Measurements from ENCODE around the gene JPT1.
"Not testable (repeated sequence)": the region's sequence is repeated elsewhere in the genome, so short reads cannot be mapped to it uniquely, and the experiment has no call there.

Gene JPT1

DNA sequence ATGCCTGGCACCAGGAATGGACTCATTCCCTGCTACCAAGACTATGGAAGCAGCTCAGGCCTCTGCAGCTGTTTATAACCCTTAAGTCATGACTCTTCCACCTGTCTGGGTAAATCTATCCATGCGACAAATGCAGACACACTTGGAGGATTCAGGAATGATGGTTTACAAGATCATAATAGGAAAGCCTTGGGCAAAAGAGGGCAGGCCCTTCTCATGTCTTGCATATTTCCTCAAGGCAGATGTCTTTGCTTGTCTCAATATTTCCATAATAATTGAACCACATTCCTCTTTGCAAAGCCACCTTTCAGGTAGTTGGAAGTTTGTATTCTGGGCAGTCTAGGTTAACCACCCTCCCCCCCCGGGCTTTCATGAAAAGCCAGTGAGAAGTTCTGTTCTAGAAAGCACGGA is 884 bp upstream of the JPT1 start:
- DNase-seq = no peak

GRCh38 chr17:75153780-75154194 is 525 bp downstream of the JPT1 start:
- peak in 1 of 2 donors; percentile 18 for DNase-seq

GRCh38 chr17:75152922-75153779 is 1.2 kb downstream of the JPT1 start:
- peak; percentile 12 to 26 for DNase-seq

DNA sequence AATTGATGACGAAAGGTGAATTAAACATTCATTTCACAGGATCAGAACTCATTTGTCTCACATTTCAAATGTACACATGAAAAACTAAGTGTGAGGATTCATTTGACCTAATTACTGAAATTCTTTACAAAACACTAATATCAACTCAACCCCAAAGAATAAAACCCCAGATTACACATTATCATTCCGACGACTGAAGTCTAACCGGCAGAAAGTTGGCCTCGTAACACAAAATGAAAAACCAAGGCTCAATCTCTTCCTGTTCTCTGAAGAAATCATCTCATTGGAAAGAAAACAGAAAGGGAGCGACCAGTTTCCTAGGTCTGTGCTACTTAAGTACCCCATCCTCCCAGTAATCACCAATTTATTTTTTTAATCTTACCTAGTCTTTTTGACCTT is 1.8 kb downstream of the JPT1 start:
- DNase-seq = no peak

DNA sequence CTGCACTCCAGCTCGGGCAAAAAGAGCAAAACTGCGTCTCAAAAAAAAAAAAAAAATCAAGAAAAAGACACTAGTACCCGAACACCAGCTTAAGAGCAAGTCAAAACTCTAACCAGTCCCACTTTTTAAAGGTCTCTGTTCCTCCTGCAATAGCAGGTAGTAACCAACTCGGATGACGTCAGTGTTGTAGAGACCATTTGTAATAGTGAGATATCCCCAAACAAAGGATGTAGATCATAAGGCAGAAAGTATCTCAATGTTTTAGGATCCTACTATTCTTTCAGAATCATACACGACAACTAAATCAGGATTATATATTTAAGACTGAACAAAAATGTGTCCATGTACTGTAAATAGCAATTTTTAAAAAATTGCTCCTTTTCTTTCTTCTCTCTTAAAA is 2.4 kb downstream of the JPT1 start:
- DNase-seq = peak in 1 of 2 donors; percentile 17

DNA sequence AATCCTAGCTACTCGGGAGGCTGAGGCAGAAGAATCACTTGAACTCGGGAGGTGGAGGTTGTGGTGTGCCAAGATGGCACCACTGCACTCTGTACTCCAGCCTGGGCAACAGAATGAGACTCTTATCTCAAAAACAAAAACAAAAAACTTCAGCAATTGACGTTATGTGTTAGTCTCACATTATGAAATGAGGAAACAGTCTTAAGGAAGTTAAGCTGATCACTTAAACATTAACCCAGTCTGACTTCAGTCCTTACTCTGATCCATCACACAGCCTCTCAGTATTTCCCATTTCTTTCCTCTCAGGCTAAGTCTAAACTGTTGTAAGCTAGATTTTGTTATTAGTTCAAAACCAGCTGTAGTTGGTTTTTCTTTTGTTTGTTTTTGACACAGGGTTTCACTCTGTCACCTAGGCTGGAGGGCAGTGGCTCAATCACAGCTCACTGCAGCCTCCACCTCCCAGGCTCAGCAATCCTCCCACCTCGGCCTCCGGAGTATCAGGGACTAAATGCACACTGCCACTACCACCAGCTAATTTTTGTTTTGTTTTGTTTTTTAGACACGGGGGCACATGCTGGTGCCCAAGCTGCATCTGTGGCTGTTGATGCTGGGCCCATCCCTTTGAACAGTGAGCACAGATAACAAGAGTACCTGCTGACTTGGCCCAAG is 6.3 kb downstream of the JPT1 start:
- no peak for DNase-seq

DNA sequence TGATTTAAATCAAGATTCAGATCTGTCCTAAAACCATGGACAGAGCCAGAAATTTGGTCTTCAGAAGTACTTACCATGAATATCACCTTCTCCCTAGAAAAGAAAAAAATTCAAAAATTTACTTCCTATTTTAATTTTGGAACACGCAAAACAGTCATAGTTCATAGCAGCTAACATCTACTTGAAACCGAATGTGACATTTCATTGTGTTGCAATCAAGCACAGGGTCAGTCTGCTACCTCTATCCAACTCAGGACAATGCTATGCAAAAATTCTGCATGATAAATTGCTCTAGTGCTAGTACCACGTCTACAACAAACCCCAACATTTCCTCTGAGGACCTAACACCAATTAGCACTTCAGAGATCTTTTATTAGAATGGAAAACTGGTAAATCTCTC is 7.7 kb downstream of the JPT1 start:
- DNase-seq = no peak

- DNase-seq = no peak
Measured at GRCh38 chr17:75144816-75145512, 9.3 kb downstream of the JPT1 start.

GRCh38 chr17:75142236-75142971 is 11.9 kb downstream of the JPT1 start:
- DNase-seq = no peak

- DNase-seq = no peak
Measured at GRCh38 chr17:75138519-75138918, 15.8 kb downstream of the JPT1 start.

DNA sequence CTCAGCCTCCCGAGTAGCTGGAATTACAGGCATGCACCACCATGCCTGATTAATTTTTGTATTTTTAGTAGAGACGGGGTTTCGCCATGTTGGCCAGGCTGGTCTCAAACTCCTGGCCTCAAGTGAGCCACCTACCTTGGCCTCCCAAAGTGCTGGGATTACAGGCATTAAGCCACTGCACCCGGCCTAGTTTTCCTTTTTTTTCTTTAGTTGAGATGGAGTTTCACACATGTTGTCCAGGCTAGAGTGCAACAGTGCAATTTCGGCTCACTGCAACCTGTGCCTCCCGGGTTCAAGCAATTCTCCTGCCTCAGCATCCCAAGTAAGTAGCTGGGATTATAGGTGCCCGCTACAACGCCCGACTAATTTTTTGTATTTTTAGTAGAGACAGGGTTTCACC is 16.6 kb downstream of the JPT1 start:
- DNase-seq = not testable (repeated sequence)

GRCh38 chr17:75135946-75136345 is 18.4 kb downstream of the JPT1 start:
- DNase-seq = no peak

DNA sequence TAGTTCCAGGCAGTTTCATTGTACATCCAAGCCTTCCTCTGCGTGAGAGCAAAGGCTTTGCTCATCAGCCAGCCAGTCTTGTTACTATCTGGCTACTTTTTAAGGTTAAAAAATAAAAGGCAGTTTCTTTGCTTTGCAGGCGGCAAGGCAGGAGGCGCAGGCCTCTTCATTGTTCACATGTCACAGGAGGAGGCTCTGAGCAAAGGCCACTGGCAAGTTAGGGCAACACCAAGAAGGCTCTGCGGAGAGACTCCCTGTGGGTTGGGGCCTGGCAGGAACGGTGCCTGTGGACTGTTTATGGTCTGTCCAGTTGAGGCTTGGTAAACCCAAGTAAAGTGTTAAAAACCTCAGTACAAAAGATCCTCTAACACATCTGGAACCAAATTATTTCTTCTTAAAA is 18.9 kb downstream of the JPT1 start:
- no peak for DNase-seq

DNA sequence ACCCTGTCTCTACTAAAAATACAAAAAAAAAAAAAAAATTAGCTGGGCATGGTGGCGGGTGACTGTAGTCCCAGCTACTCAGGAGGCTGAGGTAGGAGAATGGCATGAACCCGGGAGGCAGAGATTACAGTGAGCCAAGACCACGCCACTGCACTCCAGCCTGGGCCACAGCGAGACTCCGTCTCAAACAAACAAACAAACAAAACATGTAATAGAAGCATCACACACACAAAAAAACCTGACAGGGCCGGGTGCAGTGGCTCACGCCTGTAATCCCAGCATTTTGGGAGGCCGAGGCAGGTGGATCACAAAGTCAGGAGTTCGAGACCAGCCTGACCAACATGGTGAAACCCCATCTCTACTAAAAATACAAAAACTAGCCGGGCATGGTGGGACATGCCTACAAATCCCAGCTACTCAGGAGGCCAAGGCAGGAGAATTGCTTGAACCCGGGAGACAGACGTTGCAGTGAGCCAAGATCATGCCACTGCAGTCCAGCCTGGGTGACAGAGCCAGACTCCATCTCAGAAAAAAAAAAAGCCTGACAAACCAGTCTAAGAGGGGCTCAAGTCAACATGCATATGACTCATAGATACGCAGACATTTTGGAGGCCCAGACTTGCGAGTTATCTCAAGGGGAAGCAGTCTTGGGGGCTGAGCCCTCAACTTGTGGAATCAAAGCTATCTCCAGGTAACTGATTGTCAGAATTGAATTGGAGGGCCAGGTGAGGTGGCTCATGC is 20.5 kb downstream of the JPT1 start:
- DNase-seq = not testable (repeated sequence)

- DNase-seq = no peak
Measured at GRCh38 chr17:75133001-75133400, 21.3 kb downstream of the JPT1 start.

DNA sequence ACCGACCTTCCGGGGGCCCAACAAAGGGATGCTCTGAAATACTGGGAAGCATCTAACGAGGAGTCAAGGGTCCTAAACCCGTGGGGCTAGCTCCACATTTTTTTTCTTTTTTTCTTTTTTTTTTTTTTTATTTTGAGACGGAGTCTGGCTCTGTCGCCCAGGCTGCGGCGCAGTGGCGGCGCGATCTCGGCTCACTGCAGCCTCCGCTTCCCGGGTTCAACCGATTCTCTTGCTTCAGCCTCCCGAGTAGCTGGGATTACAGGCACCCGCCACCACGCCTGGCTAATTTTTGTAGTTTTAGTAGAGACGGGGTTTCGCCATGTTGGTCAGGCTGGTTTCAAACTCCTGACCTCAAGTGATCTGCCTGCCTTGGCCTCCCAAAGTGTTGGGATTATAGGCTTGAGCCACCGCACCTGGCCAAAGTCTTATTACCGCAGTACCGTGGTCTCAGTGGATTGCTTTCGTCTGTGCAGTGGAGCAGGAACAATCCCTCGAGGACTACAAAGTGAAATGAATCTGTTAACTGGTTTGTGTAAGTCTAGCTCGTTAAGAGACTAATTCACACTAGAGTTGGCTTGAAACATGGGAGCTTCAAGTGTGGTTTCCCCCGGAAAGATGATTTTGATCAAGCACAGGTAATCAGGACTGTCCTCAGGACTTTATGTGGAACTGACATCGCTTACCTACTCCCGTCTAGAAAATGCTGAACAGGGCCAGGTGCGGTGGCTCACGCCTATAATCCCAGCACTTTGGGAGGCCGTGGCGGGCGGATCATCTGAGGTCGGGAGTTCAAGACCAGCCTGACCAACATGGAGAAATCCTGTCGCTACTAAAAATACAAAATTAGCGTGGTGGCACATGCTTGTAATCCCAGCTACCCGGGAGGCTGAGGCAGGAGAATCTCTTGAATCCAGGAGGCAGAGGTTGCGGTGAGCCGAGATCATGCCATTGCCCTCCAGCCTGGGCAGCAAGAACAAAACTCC is 22.0 kb downstream of the JPT1 start:
- DNase-seq = not testable (repeated sequence)

DNA sequence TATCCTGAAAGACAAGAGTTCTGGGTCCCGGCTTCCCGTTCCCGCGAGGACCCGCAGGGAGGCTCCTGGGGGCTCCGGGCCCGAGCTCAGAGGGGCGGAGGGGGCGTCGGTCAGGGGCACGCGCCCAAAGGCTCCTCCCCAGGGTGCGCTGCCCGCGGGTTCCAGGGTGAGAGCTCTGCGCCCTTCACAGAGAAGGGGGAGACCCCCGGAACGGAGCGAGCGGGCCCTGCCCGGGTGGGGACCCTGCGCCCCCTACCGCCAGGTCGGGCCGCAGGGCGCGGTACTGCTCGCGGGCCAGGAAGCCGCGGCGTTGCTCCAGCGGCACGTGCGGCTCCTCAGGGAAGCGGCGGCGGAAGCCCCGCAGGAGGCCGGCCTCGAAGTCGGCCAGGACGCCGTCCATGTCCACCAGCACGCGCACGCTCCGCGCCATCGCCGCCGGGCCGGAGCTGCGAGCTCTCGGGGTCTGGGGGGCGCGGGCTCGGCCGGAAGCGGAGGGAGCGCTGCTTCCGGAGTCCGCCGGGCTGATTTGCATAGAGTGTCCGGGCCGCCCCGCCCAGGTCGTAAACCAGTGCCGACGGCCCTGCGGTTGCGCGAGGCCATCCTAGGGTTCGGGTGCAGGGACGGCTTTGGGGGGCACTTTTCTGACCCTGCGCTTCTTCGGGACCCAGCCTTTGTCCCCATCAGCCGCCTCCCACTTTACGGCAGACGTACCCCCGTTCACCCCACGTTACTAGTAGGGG is 22.9 kb downstream of the JPT1 start, which contains the start of gene NT5C:
NT5C (minus strand) TSS at position 465 of the 740 bp plus-strand sequence; CDS start at position 430, 35 bp downstream.
- DNase-seq = peak; percentile 49 to 60

- peak; percentile 34 to 57 for DNase-seq
Measured at GRCh38 chr17:75130632-75131277, 23.6 kb downstream of the JPT1 start.

GRCh38 chr17:75130059-75130631 is 24.2 kb downstream of the JPT1 start:
- no peak for DNase-seq
